ENCODE measurements around the gene ALKBH8.

ALKBH8 gene, protein sequence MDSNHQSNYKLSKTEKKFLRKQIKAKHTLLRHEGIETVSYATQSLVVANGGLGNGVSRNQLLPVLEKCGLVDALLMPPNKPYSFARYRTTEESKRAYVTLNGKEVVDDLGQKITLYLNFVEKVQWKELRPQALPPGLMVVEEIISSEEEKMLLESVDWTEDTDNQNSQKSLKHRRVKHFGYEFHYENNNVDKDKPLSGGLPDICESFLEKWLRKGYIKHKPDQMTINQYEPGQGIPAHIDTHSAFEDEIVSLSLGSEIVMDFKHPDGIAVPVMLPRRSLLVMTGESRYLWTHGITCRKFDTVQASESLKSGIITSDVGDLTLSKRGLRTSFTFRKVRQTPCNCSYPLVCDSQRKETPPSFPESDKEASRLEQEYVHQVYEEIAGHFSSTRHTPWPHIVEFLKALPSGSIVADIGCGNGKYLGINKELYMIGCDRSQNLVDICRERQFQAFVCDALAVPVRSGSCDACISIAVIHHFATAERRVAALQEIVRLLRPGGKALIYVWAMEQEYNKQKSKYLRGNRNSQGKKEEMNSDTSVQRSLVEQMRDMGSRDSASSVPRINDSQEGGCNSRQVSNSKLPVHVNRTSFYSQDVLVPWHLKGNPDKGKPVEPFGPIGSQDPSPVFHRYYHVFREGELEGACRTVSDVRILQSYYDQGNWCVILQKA

DNA sequence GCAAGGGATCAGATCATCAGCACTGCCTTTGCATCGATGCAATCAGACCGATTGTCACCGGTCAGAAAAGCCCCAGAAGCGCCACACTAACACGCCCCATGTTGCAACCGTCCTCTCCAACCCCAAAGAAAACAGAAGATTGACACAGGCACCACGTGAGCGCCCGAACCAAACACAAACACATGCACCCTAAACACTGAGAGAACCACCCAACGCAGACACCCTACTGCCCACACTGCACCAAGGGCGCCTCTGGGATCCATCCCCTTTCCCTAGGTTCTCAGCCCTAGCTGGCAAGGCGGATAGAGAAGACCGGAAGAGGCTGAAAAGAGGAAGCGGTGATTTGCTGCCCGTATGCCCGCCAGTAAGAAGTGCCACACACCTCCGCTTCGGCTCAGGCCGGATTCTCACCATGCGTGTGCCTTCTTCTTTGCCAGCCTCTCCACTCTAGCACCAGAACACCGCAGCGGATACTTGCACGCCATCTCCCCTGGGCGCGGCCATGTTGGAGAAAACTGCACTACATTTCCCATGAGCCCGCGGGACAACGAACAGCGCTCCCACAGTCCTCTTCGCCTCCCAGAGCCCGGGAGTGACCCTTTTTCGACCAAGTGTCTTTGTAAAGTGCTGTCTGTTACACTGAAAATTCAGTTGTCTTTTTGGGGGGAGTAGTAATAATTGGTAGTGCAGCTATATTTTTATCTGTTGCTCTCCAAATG lies at the start of gene ALKBH8:
TSS of gene ALKBH8 (minus strand) at position 517 of the 719 bp plus-strand sequence. CDS start 4,842 bp downstream, outside the sequence.
- TF ChIP-seq, protein P1, sequence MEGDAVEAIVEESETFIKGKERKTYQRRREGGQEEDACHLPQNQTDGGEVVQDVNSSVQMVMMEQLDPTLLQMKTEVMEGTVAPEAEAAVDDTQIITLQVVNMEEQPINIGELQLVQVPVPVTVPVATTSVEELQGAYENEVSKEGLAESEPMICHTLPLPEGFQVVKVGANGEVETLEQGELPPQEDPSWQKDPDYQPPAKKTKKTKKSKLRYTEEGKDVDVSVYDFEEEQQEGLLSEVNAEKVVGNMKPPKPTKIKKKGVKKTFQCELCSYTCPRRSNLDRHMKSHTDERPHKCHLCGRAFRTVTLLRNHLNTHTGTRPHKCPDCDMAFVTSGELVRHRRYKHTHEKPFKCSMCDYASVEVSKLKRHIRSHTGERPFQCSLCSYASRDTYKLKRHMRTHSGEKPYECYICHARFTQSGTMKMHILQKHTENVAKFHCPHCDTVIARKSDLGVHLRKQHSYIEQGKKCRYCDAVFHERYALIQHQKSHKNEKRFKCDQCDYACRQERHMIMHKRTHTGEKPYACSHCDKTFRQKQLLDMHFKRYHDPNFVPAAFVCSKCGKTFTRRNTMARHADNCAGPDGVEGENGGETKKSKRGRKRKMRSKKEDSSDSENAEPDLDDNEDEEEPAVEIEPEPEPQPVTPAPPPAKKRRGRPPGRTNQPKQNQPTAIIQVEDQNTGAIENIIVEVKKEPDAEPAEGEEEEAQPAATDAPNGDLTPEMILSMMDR (conservative IDR thresholded peaks at IDR 0.05; ENCODE audit: low read length): no peak; the same call in 1 of the 2 replicates
- H3K4me3 ChIP-seq (ENCODE audit: low read length): peak within 1 kb of the TSS; percentile 81
- peak; percentile 57 for DNase-seq (ENCODE audit: low read depth)

DNA sequence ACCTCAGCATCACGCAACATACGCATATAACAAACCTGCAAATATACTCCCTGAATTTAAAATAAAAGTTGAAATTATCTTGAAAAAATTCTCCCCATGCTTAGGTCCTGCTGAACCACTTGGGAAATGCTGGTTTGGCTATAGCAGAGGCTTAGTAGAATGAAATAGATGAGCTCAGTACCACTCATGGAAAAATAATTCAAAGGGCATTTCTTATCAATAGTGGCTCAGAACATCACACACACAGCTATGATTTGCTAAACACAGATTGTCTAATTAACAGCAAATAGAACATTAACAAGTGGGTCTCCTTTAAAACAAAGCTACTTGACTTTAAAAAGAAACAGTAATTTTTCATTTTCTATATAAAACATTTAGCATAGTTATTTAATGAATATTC lies 46.9 kb upstream of the ALKBH8 start:
- DNase-seq (ENCODE audit: low read depth): no peak
- TF ChIP-seq, protein P1 (conservative IDR thresholded peaks at IDR 0.05; ENCODE audit: low read length): no peak
- no peak overlapping the region for H3K4me3 ChIP-seq (ENCODE audit: low read length)

DNA sequence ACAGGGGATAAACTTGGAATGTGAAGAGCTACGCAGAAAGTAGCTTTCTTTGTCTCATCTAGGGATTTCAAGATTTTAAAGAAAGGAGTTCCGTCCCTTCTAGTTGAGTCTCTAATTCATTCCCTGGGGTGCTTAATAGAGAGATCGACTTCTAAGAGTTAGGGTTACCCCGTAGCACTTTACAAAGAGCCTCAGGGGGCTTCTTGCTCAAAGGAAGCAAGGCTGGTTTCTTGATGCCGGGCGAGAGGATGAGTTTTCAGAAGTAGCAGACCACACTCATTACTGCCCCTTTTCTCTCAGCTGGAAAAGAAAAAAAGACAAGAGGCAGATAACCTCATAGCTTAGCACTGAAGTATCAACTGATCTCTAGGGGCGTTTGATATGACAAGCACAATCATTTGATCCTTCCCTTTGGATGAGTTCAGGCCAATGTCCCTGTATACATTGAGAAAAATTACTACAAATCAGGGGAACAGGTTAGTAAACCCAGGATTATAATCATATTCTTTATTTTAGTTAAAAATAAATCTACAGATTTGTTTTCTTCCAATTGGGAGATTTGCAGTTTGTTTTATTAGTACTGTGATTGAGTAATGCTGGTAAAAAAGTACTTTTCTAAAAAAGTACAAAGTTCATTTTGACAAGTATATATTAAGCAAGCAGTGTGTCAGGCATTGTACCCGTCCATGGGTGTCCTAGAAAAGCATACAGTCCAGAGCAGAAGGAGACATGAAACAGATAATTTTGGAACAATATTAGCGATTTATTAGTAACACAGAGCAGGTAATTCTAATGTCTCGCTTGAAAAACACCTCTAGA lies 44.1 kb upstream of the ALKBH8 start:
- TF ChIP-seq, protein P1 (conservative IDR thresholded peaks at IDR 0.05; ENCODE audit: low read length): no peak
- no peak overlapping the region for H3K4me3 ChIP-seq (ENCODE audit: low read length)
- no peak for DNase-seq (ENCODE audit: low read depth)

DNA sequence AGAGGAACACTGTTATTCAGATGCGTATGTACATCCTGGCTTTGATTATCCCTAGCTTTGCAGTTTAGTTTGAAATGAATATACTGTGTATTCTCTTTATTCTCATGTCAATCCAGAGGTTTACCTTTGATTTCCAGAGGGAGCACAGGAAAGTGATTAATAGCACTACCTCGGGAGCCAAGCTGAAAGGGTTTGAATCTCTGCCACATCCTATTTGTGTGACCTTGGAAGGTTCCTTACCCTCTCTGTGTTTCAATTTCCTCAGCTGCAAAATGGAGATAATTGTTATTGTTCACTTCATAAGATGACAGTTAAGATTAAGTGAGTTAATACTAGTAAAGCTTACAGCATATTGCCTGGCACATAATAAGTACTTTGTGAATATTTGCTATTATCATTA lies 43.3 kb upstream of the ALKBH8 start:
- no peak overlapping the region for H3K4me3 ChIP-seq (ENCODE audit: low read length)
- TF ChIP-seq, protein P1 (conservative IDR thresholded peaks at IDR 0.05; ENCODE audit: low read length): no peak
- DNase-seq (ENCODE audit: low read depth): no peak

DNA sequence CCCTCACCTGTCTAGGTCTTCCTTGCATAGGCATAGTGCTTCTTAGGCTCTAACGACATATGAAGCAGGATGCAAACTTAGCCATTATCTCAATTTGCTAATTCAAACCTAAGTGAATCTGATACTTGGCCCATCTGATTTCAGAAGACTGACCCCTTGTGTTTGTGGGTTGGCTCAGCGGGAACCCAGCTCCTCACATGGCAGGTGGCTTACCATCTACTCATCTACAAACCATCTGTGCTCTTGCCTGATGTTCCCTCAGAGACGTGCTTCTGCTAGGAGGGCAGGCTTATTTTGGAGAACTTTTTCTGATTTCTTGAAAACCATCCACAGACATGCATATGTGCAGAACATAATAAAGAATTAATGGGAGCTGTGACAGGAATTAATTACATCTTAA lies 40.6 kb upstream of the ALKBH8 start:
- no peak for DNase-seq (ENCODE audit: low read depth)
- TF ChIP-seq, protein P1 (conservative IDR thresholded peaks at IDR 0.05; ENCODE audit: low read length): peak; percentile 13
- no peak overlapping the region for H3K4me3 ChIP-seq (ENCODE audit: low read length)

DNA sequence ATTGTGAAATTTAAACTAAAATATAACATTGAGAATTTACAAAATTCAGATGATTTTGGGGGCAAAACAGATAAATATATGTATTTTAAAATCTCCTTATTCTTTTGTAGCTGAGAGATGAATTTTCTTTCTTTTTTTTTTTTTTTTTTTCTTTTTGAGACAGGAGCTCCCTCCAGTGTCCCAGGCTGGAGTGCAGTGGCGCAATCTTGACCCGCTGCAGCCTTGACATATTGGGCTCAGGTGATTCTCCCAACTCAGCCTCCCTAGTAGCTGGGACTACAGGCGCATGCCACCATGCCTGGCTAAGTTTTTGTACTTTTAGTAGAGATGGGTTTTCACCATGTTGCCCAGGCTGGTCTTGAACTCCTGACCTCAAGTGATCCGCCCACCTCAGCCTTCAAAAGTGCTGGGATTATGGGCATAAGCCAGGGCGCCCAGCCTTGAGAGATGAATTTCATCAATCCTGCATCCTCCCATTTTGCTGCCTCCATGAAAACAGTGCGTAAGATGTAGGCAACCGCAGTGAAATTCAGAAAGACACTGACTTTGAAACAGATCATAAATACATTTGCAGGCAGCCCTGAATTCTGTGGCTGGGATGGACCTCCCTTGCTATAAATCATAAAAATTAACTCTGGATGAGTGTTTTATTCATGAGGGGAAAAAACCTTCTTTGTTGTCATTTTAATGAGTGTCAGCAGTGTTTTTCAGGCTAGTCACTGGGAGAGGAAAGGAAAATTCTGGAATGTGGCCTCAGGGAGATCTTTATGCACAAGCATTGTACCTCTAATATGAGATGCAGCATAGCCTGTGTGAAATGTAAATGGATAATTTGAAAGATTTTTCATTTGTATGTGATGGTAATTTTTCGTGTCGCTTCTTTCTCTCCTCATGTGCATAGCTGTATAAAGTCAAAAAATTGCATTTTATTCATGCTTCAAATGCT lies 39.8 kb upstream of the ALKBH8 start:
- TF ChIP-seq, protein P1 (conservative IDR thresholded peaks at IDR 0.05; ENCODE audit: low read length): no peak
- DNase-seq (ENCODE audit: low read depth): no peak
- no peak overlapping the region for H3K4me3 ChIP-seq (ENCODE audit: low read length)

All from AG10803 (cell line).